NCI-H2196 treated with DMSO at 0.1 percent for 48 hours (cell line): ENCODE results near the gene ATP1B2.

ENCODE experiments used
- DNase-seq: peaks from one replicate; lab custom pipeline; 2025; ENCODE audit not compliant: unreplicated experiment; lab: John Stamatoyannopoulos, UW

ATP1B2 gene

DNA sequence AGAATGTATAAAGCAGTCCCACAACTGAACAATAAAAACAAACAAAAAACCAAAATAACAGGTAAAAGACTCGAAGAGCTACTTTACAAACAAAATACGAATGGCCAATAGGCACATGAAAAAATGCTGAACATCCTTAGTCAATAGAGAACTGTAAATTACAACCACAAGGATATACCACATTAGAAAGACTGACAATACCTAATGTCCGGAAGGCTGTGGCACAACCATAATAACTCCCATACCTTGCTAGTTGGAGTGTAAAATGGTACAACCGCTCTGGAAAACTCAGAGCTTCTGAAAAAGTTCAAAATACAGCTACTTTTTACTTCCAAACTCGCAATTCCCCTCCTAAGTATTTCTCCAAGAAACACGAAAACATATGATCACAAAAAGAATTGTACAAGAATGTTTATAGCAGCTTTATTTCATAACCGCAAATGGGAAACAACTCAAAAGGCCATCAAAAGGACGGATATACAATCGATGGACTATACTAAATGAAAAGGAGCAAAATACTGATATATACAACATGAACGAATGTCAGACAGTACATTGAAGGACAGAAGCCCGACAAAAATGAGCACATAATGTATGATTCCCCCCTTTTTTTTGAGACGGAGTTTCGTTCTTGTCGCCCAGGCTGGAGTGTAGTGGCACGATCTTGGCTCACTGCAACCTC lies 34.3 kb downstream of the ATP1B2 start:
- no peak for DNase-seq

DNA sequence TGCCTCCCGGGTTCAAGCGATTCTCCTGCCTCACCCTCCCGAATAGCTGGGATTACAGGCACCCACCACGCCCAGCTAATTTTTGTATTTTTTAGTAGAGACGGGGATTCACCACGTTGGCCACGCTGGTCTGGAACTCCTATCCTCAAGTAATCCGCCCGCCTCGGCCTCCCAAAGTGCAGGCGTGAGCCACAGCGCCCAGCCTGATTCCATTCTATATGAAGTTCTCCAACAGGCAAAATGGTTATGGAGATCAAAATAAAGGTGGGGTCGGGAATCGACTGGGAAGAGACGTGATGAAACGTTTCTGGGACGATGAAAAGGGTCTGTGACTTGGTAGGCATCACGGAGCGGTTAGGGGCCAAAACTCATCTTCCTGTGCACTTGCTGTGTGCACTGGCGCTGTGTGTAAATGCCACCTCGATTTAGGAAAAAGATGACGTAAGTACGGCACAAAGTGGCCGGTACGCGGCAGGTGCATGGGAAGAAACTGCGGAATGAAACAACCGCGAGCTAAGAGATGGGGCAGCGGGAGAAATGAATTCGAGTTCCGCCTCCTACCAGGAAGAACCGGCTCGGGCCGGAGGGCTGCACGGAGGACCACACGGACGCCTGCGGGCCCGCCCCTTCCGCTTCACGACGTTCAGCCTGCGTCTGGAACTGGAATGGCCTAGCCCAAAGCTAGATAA lies 35.0 kb downstream of the ATP1B2 start:
- peak; percentile 61 for DNase-seq

- DNase-seq: peak; percentile 70
Observed at GRCh38 chr17:7686222-7687071, 35.7 kb downstream of the ATP1B2 start.

GRCh38 chr17:7687072-7687907 lies 36.6 kb downstream of the ATP1B2 start, which contains the start of gene TP53:
TSS of gene TP53 (minus strand) at chr17:7687490. CDS start at chr17:7676594, 10,896 bp downstream.
- DNase-seq: peak; percentile 66

- peak; percentile 71 for DNase-seq
Observed at GRCh38 chr17:7687908-7688807, 37.4 kb downstream of the ATP1B2 start, which contains the start of gene WRAP53. TSS of gene WRAP53 (plus strand) at chr17:7688477. CDS start at chr17:7688649, 172 bp downstream.

- no peak for DNase-seq
Observed at GRCh38 chr17:7688808-7689316, 38.1 kb downstream of the ATP1B2 start.

DNA sequence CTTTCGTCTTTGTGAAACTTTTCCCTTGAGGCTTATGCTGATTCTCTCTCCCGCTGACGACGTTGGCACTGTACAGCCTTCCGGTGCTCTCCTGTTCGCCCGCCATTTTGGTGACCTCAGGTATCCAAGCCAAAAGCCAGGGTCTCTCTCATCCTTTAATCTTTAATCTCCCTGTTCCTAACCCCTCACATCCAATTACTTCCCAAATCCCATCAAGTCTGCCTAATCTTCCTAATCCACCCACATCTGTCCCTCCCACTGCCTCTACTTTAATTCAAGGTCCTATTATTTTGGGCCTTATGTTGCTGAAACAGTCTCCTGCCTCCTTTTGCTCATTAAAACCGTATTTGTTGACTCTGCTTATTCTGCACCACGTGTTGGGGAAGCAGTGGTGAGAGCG lies 44.9 kb downstream of the ATP1B2 start:
- DNase-seq: no peak

DNA sequence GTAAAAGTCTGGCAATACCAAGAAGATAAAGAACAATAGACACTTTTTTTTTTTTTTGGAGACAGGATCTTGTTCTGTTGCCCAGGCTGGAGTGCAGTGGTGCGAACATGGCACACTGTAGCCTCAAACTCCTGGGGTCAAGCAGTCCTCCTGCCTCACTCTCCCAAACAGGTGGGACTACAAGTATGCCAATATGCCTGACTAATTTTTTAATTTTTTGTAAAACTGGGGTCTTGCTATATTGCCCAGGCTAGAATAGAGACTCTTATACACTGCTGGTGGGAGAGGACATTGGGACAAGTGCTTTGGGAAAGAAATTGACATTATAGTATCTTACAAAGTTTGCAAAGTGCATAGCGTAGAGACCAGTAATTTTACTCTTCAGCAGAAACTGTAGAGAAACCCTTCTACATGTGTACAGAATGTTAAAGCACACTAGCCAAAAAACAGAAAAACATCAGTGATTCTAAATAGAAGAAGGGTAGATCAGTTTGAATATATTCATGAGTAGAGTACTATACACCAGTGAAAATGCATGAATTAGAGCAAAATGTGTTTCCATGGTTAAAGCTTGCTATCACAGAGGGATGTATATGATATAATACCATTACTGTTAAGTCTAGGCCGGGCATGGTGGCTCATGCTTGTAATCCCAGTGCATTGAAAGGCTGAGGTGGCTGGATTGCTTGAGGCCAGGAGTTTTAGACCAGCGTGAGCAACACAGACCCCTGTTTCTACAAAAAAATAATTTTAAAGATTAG lies 47.3 kb downstream of the ATP1B2 start:
- DNase-seq: no peak

DNA sequence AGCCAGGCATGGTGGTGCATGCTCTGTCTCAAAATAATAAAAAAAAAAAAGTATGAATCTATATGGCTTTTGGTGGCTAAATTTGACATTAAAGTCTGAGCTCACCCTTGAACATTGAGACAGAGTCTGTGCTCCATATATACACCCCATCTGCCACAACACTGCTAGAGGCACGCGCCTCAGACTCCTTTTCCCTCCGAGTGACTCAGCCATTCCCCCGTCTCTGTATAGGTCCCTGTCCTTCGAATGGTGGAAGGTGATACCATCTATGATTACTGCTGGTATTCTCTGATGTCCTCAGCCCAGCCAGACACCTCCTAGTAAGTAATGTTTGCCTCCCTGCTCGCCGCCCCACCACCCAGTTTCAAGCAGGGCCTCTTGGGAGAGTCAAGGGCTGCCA lies 49.8 kb downstream of the ATP1B2 start:
- DNase-seq: no peak

GRCh38 chr17:7701681-7702080 lies 51.0 kb downstream of the ATP1B2 start:
- no peak for DNase-seq

DNA sequence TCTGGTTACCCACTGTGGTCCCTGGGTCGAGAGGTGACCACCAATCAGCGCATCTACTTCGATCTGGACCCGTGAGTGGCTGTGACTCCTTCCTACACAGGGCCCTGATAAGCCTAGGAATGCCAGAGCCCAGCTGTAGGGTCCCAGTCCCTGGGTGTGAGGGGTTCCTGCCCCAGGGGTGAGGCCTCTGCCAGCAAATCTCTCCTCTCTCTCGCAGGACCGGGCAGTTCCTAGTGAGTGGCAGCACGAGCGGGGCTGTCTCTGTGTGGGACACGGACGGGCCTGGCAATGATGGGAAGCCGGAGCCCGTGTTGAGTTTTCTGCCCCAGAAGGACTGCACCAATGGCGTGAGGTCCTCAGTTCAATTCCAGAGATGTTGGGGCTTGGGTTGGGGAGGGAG lies 52.0 kb downstream of the ATP1B2 start:
- no peak for DNase-seq

DNA sequence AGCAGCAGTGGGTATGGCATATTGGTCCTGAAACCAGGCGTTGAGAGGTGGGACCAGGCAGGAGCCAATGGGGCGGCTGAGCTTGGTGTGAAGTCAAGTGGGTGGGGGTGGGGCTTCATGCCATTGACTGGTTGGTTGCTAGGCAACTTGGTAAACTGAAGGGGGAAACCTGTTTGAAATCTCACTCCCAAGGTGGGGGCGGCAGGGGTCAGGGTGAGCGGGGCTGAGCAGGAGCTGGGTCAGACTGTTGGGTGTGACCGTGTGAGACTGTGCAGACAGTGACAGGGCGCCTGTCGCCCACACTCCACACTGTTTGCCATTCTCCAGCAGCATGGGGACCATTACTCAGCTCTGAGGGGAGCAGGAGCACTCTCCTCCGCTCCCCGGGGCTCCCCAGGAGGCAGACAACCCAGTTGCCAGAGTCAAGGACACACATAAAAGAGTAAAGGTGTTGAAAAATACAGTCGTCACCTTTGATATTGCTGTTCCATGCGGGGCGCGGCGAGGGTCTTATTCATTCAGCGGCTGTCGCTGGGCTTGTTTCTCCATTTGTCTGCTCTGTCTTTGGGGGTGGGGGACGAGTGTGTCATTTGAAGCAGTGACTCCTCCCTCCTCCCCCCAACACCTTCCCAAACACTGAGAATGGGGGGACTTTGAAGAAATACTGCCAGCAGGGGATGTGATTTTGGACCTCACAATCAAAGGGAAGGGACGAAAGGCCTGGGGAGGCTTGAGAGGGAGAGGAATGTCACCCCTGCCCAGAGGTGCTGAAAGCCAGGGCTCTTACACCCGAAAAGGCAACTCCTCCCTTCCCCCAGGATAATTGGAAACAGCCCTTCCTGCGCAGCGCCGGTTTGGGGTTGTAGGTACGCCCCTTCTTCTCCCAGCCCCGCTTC lies 53.1 kb downstream of the ATP1B2 start:
- DNase-seq: peak; percentile 49

DNA sequence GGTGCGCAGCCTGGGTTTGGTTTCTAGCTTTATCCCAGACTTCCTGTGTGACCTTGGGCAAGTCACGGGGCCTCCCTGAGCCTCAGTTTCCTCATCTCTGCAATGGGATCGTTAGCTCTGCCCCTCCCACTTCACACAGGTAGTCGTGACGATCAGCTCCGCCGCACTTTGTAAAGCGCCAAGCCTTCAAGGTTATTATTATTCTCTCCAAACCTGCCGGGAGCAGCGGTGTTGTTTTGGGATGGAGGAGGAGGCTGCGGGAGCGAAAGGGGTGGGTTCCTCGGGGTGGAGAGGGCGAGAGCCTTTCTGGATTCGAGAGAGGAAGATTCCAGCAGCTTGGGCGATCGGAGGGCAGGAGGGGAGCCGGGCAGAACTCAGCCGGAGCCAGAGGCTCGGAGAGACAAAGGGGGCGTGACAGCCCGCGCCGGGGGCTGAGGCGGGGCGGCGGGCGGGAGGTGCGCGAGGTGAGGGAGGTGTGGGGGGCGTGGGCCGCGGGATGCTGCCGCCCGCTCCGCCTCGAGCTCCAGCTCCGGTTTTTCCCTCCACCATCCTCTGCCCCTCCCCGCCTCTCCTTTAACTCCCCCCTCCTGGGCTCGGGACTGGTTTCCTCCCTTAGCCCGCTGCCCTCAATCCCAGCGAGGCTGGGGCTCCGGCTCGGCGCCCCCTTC lies 54.0 kb downstream of the ATP1B2 start, which contains the start of gene EFNB3:
TSS of gene EFNB3 (plus strand) at position 602 of the 668 bp plus-strand sequence. CDS start 397 bp downstream, outside the sequence.
- DNase-seq: peak; percentile 8

- no peak for DNase-seq
Observed at GRCh38 chr17:7705269-7706255, 54.8 kb downstream of the ATP1B2 start.

GRCh38 chr17:7706631-7707354 lies 56.1 kb downstream of the ATP1B2 start:
- no peak for DNase-seq
